CD14-positive monocyte (primary cell): ENCODE measurements around the gene OR2D3. TPM values are rescaled to one million over a fixed set of nuclear protein-coding genes. Genes with fewer than 3 reads are reported as not detected.
A peak's percentile ranks its signal among the peaks of the same experiment; 100 is the strongest.

Experiments
- DNase-seq, 3 donors: peaks; one replicate each; pipeline ENCODE4 v3.0.0-alpha.2; 2011 to 2022
- H2AFZ ChIP-seq: 2 replicates; pipeline ENCODE4 v1.6.0; 2012; ENCODE audit warnings: mild to moderate bottlenecking, low read depth, low read length, inconsistent platforms; ENCODE audit not compliant: insufficient read depth, poor library complexity, severe bottlenecking
- H3K27ac ChIP-seq, 2 donors: 1 replicate in 1 of 2; 2 replicates in 1 of 2; pipeline ENCODE4 v1.5.1; 2012 to 2013; ENCODE audit warnings: low read length in 2 of 2, control low read depth in 1 of 2, inconsistent platforms in 1 of 2, low read depth in 1 of 2, mild to moderate bottlenecking in 1 of 2
- H3K27me3 ChIP-seq, 2 donors: one replicate each; pipeline versions ENCODE4 v1.6.0 to v1.6.1; 2011 to 2013; ENCODE audit warnings: low read length in 2 of 2; ENCODE audit not compliant: control insufficient read depth in 2 of 2, insufficient read depth in 2 of 2
- H3K36me3 ChIP-seq, 2 donors: replicated peaks in 1 of 2; 1 replicate in 1 of 2; 2 replicates in 1 of 2; pipeline versions ENCODE4 v1.5.1 to v1.6.1; 2012 to 2013; ENCODE audit warnings: low read length in 2 of 2, control low read depth in 1 of 2, inconsistent platforms in 1 of 2, mild to moderate bottlenecking in 1 of 2; ENCODE audit not compliant: insufficient read depth in 2 of 2, control insufficient read depth in 1 of 2
- H3K4me1 ChIP-seq, 2 donors: 1 replicate in 1 of 2; 2 replicates in 1 of 2; pipeline versions ENCODE4 v1.5.1 to v1.6.1; 2012 to 2013; ENCODE audit warnings: low read length in 2 of 2, control low read depth in 1 of 2, inconsistent platforms in 1 of 2, mild to moderate bottlenecking in 1 of 2, moderate library complexity in 1 of 2; ENCODE audit not compliant: insufficient read depth in 2 of 2, control insufficient read depth in 1 of 2
- H3K4me2 ChIP-seq: replicated peaks from 2 replicates; pipeline ENCODE3; 2012; ENCODE audit warnings: low read length, moderate library complexity, mild to moderate bottlenecking; ENCODE audit not compliant: poor library complexity, severe bottlenecking; ENCODE audit errors: extremely low read depth
- H3K4me3 ChIP-seq, 3 experiments: fragments of 200-600 bp in 1 of 3; sonication (generic) in 1 of 3; replicated peaks in 1 of 3; 1 replicate in 2 of 3; 2 replicates in 1 of 3; pipeline ENCODE4 v1.5.1; 2011 to 2013; ENCODE audit warnings: low read length in 3 of 3, mild to moderate bottlenecking in 3 of 3, control low read depth in 2 of 3, low read depth in 2 of 3, inconsistent platforms in 1 of 3, moderate library complexity in 1 of 3
- H3K79me2 ChIP-seq: 2 replicates; pipeline ENCODE4 v1.6.0; 2012; ENCODE audit warnings: mild to moderate bottlenecking, control low read depth, inconsistent platforms, low read length, moderate library complexity; ENCODE audit not compliant: insufficient read depth
- H3K9ac ChIP-seq: 2 replicates; pipeline ENCODE4 v1.6.0; 2017; ENCODE audit warnings: low read length, mild to moderate bottlenecking; ENCODE audit not compliant: insufficient read depth, poor library complexity, severe bottlenecking
- H3K9me3 ChIP-seq, 2 donors: replicated peaks in 1 of 2; 1 replicate in 1 of 2; 2 replicates in 1 of 2; pipeline versions ENCODE4 v1.5.1 to v1.6.1; 2012 to 2013; ENCODE audit warnings: low read length in 2 of 2, control low read depth in 1 of 2; ENCODE audit not compliant: control insufficient read depth in 1 of 2, insufficient read depth in 1 of 2
- H4K20me1 ChIP-seq: 2 replicates; pipeline ENCODE4 v1.6.0; 2012; ENCODE audit warnings: mild to moderate bottlenecking, low read length, control low read depth, moderate library complexity; ENCODE audit not compliant: insufficient read depth
- H3K27ac Mint-ChIP-seq, 7 donors: one replicate each; pipeline ENCODE4 v1.8.0; 2020; ENCODE audit warnings: mild to moderate bottlenecking in 7 of 7, mixed read lengths in 7 of 7, moderate library complexity in 6 of 7, inconsistent platforms in 2 of 7
- H3K27me3 Mint-ChIP-seq, 3 donors: one replicate each; pipeline ENCODE4 v1.8.0; 2021 to 2022; ENCODE audit warnings: low read depth in 3 of 3, mild to moderate bottlenecking in 3 of 3, mixed read lengths in 3 of 3, moderate library complexity in 3 of 3, inconsistent platforms in 1 of 3
- H3K36me3 Mint-ChIP-seq, 2 donors: one replicate each; pipeline ENCODE4 v1.8.0; 2020; ENCODE audit warnings: mixed read lengths in 2 of 2, inconsistent platforms in 1 of 2, mild to moderate bottlenecking in 1 of 2
- H3K4me1 Mint-ChIP-seq: one replicate; pipeline ENCODE4 v1.8.0; 2020; ENCODE audit warnings: mild to moderate bottlenecking, mixed read lengths
- H3K4me3 Mint-ChIP-seq, 2 donors: one replicate each; pipeline ENCODE4 v1.8.0; 2020; ENCODE audit warnings: mild to moderate bottlenecking in 2 of 2, mixed read lengths in 2 of 2, moderate library complexity in 1 of 2
- H3K9me3 Mint-ChIP-seq, 7 donors: one replicate each; pipeline ENCODE4 v1.8.0; 2020 to 2022; ENCODE audit warnings: mixed read lengths in 7 of 7, mild to moderate bottlenecking in 6 of 7, moderate library complexity in 6 of 7, inconsistent platforms in 2 of 7
- CTCF ChIP-seq: fragments of 200-600 bp; IDR thresholded peaks from one replicate; pipeline ENCODE4 v1.8.0; 2022; ENCODE audit warnings: antibody characterized with exemption, mild to moderate bottlenecking
- WGBS: methylation state at CpG from one replicate; pipeline ENCODE4 v1.1.5; 2013; ENCODE audit warnings: missing lambda C conversion rate; ENCODE audit not compliant: insufficient coverage; 5-methylcytosine and 5-hydroxymethylcytosine counted together
- intact Hi-C, 2 donors: fragments of 100-400 bp; cut with micrococcal nuclease; formaldehyde crosslinking; loops; one replicate each; pipeline versions ENCODE4 v1.15.0 to v1.15.1; 2023
- polyA plus RNA-seq, 3 donors: library from polyadenylated mRNA; depleted of rRNA in 1 of 3; unstranded in 2 of 3; stranded (reverse) in 1 of 3; fragments of 300-500 nt in 2 of 3; fragments of >200 nt in 1 of 3; fragmentation: Illumina TruSeq in 2 of 3; gene quantifications; 1 replicate in 2 of 3; 2 replicates in 1 of 3; pipeline ENCODE4 v1.2.3, GENCODE V29; 2012 to 2021

OR2D3 gene
- polyA plus RNA-seq, 3 donors, result not detected

DNA sequence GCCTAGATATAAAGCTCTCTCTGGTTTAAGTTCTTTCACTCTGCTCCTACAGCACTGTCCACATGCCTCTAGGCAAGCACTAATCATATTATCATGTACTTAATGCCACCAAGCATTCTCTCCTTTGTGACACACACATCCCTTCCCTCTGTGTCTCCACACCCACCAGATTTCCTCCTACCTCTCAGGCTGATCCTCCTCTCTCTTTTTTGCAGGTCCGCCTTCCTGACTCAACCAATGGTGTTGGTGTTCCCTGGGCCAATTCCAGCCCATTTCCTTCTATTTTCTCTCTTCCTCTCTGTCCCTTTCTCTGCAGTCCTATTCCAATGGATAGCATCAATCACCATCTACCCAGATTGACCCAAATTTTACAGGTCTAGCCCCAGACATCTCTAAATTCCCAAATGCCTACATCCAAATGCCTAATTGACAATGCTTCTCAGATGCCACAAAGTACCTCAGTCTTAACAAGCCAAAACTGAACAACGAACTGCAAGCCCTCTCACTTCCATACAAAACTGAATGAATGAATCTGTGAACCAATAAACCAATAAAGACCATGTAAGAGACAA lies 4.9 kb downstream of the OR2D3 start:
- no peaks in the 10 kb centered on the region for H3K36me3 Mint-ChIP-seq
- H3K27me3 ChIP-seq, result peaks cover 0 to 21% of the 10 kb centered on the region in 2 donors
- no peak overlapping the region for H3K27ac ChIP-seq
- peak overlapping the region; percentile 92 for H2AFZ ChIP-seq
- DNase-seq, result no peak
- no peaks in the 10 kb centered on the region for H3K9me3 ChIP-seq
- H3K4me3 ChIP-seq, result peak overlapping the region; percentile 50 to 85 (median 80)
- peak overlapping the region; percentile 68 for H3K9ac ChIP-seq
- no peak overlapping the region for H3K27ac Mint-ChIP-seq
- no peaks in the 10 kb centered on the region for H3K36me3 ChIP-seq
- peaks cover 0 to 8% (median 0%) of the 10 kb centered on the region in 7 donors for H3K9me3 Mint-ChIP-seq
- WGBS, result 100% methylated on average over 1 of the region's 2 CpGs
- TF ChIP-seq CTCF, result no peak
- H4K20me1 ChIP-seq, result no peaks in the 10 kb centered on the region
- intact Hi-C loops, result no loop called here
- H3K79me2 ChIP-seq, result no peaks in the 10 kb centered on the region
- peak overlapping the region; percentile 86 to 96 for H3K4me3 Mint-ChIP-seq
- peak overlapping the region; percentile 94 for H3K4me2 ChIP-seq
- peaks cover 11 to 17% of the 10 kb centered on the region in 2 donors for H3K4me1 ChIP-seq
- H3K27me3 Mint-ChIP-seq, result peaks cover 14 to 28% (median 19%) of the 10 kb centered on the region in 3 donors
- peaks cover 22% of the 10 kb centered on the region for H3K4me1 Mint-ChIP-seq

GRCh38 chr11:6926208-6927029 lies 5.6 kb downstream of the OR2D3 start, which contains the start of gene ZNF215:
ZNF215 (plus strand) TSS chr11:6926426; CDS start chr11:6932273, 5,847 bp downstream.
- peak within 1 kb of the TSS in 1 of 7 donors; percentile 59 for H3K27ac Mint-ChIP-seq
- TF ChIP-seq CTCF, result no peak
- Histone ChIP-seq H3K36me3 (no peaks in the 10 kb centered on the region), H3K4me2 (peak within 1 kb of the TSS; percentile 94), H2AFZ (peak within 1 kb of the TSS; percentile 92), H3K9ac (peak within 1 kb of the TSS; percentile 68), H3K9me3 (no peaks in the 10 kb centered on the region), H3K4me3 (peak within 1 kb of the TSS; percentile 50 to 85 (median 80)), H3K79me2 (no peaks in the 10 kb centered on the region), H3K27me3 (peaks cover 0 to 21% of the 10 kb centered on the region in 2 donors), H4K20me1 (no peaks in the 10 kb centered on the region), H3K27ac (no peak within 1 kb of the TSS), H3K4me1 (peaks cover 11 to 17% of the 10 kb centered on the region in 2 donors)
- H3K36me3 Mint-ChIP-seq, result no peaks in the 10 kb centered on the region
- H3K27me3 Mint-ChIP-seq, result peaks cover 14 to 28% (median 19%) of the 10 kb centered on the region in 3 donors
- peak within 1 kb of the TSS; percentile 86 to 96 for H3K4me3 Mint-ChIP-seq
- DNase-seq, result peak; percentile 3 to 43 (median 38)
- H3K4me1 Mint-ChIP-seq, result peaks cover 22% of the 10 kb centered on the region
- peaks cover 0 to 8% (median 0%) of the 10 kb centered on the region in 7 donors for H3K9me3 Mint-ChIP-seq
- intact Hi-C loops, result no loop called here
- WGBS, result 0% methylated on average over 54 of the region's 61 CpGs
